ENCODE data around the gene RPL13.

Gene RPL13

GRCh38 chr16:89599451-89599858 lies 39.0 kb downstream of the RPL13 start (continued):
- no peak for TF ChIP-seq ZSCAN16 (tag by site-specific recombination; IDR thresholded peaks at IDR 0.05)
- no peak for TF ChIP-seq ZNF394 (tag by site-specific recombination; IDR thresholded peaks at IDR 0.05; ENCODE audit: borderline replicate concordance)
- no peak for TF ChIP-seq KLF10 (tag by site-specific recombination; IDR thresholded peaks at IDR 0.05)
- no peak for TF ChIP-seq ZBTB7A (tag by site-specific recombination; IDR thresholded peaks at IDR 0.05; ENCODE audit: low read depth)
- TF ChIP-seq ZIC2 (tag by site-specific recombination; IDR thresholded peaks at IDR 0.05) = peak; percentile 44; the same call in 1 of the 2 replicates
- peak; percentile 72 for TF ChIP-seq KLF17 (tag by site-specific recombination; IDR thresholded peaks at IDR 0.05)
- no peak for TF ChIP-seq ZNF24 (tag by site-specific recombination; IDR thresholded peaks at IDR 0.05)
- no peak for TF ChIP-seq ZNF555 (tag by site-specific recombination; conservative IDR thresholded peaks at IDR 0.05)
- TF ChIP-seq, protein P1, sequence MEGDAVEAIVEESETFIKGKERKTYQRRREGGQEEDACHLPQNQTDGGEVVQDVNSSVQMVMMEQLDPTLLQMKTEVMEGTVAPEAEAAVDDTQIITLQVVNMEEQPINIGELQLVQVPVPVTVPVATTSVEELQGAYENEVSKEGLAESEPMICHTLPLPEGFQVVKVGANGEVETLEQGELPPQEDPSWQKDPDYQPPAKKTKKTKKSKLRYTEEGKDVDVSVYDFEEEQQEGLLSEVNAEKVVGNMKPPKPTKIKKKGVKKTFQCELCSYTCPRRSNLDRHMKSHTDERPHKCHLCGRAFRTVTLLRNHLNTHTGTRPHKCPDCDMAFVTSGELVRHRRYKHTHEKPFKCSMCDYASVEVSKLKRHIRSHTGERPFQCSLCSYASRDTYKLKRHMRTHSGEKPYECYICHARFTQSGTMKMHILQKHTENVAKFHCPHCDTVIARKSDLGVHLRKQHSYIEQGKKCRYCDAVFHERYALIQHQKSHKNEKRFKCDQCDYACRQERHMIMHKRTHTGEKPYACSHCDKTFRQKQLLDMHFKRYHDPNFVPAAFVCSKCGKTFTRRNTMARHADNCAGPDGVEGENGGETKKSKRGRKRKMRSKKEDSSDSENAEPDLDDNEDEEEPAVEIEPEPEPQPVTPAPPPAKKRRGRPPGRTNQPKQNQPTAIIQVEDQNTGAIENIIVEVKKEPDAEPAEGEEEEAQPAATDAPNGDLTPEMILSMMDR (tag by site-specific recombination; IDR thresholded peaks at IDR 0.05) = peak; percentile 33; the same call in 1 of the 2 replicates
- no peak for TF ChIP-seq HOXD13 (CRISPR knock-in tag; IDR thresholded peaks at IDR 0.05; ENCODE audit: borderline replicate concordance)
- no peak for TF ChIP-seq ZNF391 (tag by site-specific recombination; IDR thresholded peaks at IDR 0.05; ENCODE audit: borderline replicate concordance, low read depth)
- no peak for TF ChIP-seq PBX3 (CRISPR knock-in tag; IDR thresholded peaks at IDR 0.05)
- TF ChIP-seq ZNF16 (tag by site-specific recombination; IDR thresholded peaks at IDR 0.05; ENCODE audit: low read depth) = no peak
- TF ChIP-seq, protein P2, sequence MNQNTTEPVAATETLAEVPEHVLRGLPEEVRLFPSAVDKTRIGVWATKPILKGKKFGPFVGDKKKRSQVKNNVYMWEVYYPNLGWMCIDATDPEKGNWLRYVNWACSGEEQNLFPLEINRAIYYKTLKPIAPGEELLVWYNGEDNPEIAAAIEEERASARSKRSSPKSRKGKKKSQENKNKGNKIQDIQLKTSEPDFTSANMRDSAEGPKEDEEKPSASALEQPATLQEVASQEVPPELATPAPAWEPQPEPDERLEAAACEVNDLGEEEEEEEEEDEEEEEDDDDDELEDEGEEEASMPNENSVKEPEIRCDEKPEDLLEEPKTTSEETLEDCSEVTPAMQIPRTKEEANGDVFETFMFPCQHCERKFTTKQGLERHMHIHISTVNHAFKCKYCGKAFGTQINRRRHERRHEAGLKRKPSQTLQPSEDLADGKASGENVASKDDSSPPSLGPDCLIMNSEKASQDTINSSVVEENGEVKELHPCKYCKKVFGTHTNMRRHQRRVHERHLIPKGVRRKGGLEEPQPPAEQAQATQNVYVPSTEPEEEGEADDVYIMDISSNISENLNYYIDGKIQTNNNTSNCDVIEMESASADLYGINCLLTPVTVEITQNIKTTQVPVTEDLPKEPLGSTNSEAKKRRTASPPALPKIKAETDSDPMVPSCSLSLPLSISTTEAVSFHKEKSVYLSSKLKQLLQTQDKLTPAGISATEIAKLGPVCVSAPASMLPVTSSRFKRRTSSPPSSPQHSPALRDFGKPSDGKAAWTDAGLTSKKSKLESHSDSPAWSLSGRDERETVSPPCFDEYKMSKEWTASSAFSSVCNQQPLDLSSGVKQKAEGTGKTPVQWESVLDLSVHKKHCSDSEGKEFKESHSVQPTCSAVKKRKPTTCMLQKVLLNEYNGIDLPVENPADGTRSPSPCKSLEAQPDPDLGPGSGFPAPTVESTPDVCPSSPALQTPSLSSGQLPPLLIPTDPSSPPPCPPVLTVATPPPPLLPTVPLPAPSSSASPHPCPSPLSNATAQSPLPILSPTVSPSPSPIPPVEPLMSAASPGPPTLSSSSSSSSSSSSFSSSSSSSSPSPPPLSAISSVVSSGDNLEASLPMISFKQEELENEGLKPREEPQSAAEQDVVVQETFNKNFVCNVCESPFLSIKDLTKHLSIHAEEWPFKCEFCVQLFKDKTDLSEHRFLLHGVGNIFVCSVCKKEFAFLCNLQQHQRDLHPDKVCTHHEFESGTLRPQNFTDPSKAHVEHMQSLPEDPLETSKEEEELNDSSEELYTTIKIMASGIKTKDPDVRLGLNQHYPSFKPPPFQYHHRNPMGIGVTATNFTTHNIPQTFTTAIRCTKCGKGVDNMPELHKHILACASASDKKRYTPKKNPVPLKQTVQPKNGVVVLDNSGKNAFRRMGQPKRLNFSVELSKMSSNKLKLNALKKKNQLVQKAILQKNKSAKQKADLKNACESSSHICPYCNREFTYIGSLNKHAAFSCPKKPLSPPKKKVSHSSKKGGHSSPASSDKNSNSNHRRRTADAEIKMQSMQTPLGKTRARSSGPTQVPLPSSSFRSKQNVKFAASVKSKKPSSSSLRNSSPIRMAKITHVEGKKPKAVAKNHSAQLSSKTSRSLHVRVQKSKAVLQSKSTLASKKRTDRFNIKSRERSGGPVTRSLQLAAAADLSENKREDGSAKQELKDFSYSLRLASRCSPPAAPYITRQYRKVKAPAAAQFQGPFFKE (tag by site-specific recombination; IDR thresholded peaks at IDR 0.05; ENCODE audit: borderline replicate concordance) = no peak
- TF ChIP-seq ZNF248 (tag by site-specific recombination; IDR thresholded peaks at IDR 0.05) = no peak
- no peak for TF ChIP-seq ZNF169 (tag by site-specific recombination; IDR thresholded peaks at IDR 0.05)
- TF ChIP-seq ZNF10 (tag by site-specific recombination; IDR thresholded peaks at IDR 0.05) = no peak
- TF ChIP-seq ZBTB20 (tag by site-specific recombination; IDR thresholded peaks at IDR 0.05) = no peak
- no peak for TF ChIP-seq IKZF3 (tag by site-specific recombination; IDR thresholded peaks at IDR 0.05)
- no peak for TF ChIP-seq ZNF549 (tag by site-specific recombination; IDR thresholded peaks at IDR 0.05)
- no peak for TF ChIP-seq ZNF621 (tag by site-specific recombination; IDR thresholded peaks at IDR 0.05)
- TF ChIP-seq ZNF354C (tag by site-specific recombination; IDR thresholded peaks at IDR 0.05; ENCODE audit: borderline replicate concordance, low read depth) = no peak
- no peak for TF ChIP-seq ZNF266 (tag by site-specific recombination; IDR thresholded peaks at IDR 0.05; ENCODE audit: low read depth)
- no peak for TF ChIP-seq ZNF664 (tag by site-specific recombination; IDR thresholded peaks at IDR 0.05)
- TF ChIP-seq ZBTB6 (tag by site-specific recombination; IDR thresholded peaks at IDR 0.05) = no peak
- TF ChIP-seq ZNF791 (tag by site-specific recombination; IDR thresholded peaks at IDR 0.05) = no peak
